LNCaP clone FGC (cell line): Measurements from ENCODE around the gene PPP2R5C.

ENCODE experiments used
- DNase-seq: peaks from one replicate; pipeline ENCODE4 v3.0.0-alpha.2; 2011; ENCODE audit warnings: low read depth
- H3K4me3 ChIP-seq: 2 replicates; pipeline ENCODE4 v1.5.1; 2011; ENCODE audit warnings: mild to moderate bottlenecking, low read depth, low read length, control low read depth
- CTCF ChIP-seq: IDR thresholded peaks from 2 replicates; pipeline ENCODE4 v1.5.1; 2012; ENCODE audit warnings: mild to moderate bottlenecking; ENCODE audit not compliant: control insufficient read depth, insufficient read depth; ENCODE audit errors: extremely low read depth

Gene PPP2R5C

DNA sequence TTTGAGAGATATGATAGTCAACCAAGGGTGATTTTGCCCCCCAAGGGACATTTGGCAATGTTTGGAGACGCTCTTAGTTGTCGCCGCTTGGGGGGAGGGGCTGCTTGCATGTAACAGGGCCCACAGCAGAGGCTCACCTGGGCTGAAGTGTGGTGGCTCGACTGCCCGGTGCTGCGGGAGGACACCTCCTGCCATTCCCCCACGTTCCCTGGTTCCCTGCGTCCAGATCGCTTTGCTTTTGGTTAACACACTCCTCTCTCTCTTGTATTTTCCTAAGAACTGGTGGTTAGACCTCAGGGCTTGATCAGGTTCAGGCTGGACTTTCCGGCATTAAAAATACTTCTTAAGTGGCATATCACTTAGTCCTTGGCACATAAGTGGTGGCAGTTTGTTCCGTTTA lies 18.9 kb downstream of the PPP2R5C start:
- DNase-seq = no peak
- TF ChIP-seq CTCF = no peak
- H3K4me3 ChIP-seq = no peak overlapping the region

DNA sequence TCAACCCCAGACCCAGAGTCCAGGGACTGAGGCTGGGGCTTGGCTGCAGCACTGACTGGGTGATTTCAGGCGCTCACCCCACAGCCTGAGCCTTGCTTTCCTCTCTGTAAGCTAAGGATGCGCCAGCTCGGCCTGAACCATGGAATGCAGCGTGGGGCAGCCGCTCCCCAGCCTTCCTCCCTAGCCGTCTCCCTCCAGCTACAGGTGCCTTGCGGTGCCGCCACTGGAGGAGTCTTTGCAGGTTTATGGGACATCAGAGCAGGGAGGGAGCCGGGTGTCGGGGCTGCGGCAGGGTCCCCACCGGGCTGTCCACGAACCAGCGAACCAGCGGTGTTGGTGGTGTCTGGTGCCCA lies 19.4 kb downstream of the PPP2R5C start:
- H3K4me3 ChIP-seq = no peak overlapping the region
- DNase-seq = no peak
- no peak for TF ChIP-seq CTCF

DNA sequence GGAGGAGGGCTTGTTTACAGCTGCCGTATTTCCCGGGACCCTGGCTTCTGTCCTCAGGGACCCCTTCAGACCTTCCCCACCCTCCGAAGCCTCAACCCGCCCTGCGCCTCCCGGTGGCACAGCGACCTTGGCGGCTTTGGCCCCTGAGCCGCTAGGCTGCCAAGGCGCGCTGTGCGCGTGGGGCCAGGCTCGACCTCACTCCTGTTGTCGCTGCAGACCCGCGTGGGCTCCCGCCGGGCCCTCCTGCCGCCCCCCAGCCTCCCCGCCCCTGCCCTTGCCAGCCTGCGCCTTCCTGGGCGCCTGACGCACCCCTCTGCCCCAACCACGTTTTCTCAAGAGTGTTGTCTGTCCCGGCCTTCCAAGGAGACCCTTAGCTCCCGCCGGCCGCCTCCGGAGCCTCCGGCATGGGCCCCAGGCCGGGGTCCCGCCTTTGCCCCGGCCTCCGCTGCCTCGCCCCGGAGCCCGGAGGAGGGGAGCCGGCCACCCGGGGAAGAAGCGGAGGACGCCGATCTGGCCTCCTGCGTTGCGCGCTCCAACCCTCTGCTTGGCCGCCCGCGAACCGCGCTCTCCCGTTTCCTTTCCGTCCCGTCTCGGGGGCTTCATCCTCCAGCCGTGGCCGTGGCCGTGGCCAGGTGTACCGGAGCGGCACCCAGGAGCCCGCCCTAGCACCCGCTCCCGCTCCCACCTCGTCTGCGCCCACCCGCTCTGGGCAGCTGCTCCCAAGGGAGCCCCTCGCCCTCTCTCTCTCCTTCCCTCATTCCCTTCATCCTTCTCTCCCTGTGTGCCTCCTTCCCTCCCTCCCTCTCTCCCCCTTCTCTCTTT lies 19.9 kb downstream of the PPP2R5C start:
- no peak overlapping the region for H3K4me3 ChIP-seq
- no peak for TF ChIP-seq CTCF
- DNase-seq = no peak

DNA sequence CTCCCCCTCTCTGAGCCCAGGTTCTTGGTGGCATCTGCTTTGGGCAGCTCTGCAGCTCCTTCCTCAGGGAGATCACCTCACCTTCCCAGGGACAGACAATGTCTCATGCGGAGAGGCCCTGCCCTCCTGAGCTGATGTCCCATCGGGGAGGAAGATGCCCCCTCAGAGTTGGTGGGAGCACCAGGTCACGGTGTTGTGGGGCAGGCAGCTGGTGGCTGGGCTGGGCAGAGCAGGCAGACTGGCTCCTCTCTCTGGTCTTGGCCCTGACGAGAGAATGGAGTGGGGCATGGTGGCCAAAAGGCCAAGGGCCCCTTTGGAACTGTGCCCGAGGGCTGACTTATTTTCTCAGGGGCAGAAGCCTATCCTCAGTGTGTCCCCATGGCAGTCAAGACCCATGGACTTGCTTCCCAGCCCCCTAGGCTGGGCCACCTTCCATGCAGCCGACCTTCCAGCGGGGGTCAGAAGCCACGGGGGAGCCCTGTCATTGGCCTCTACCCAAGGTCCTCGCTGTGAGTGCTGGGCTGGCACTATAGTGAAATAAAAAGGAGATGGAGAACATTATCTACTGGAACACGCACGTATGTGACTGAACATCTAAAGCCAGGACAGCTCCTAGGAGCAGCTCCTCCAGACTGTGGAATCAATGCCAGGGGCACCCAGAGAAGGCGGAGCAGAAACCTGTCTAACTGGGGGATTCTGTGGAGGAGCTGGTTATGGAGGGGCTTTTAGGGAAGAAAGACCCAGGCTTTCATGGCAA lies 21.9 kb downstream of the PPP2R5C start:
- TF ChIP-seq CTCF = no peak
- DNase-seq = no peak
- H3K4me3 ChIP-seq = no peak overlapping the region

DNA sequence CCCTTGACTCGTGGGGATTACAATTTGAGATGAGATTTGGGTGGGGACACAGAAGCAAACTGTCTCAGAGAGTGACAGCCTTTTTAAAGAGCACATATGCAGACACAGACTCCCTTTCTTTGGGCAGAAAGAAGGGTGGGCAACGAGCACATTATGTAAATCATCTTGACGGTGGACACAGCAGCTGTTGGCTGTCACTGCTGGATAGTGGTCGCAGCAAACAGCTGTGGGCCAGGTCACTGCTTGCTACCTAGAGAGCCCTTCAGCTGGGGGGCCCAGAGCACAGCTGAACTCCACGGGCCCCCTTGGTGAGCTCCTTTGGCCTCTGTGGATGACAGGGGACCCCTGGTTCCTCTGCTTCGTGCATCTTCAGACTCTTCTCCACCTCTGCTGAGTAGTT lies 23.1 kb downstream of the PPP2R5C start:
- no peak for TF ChIP-seq CTCF

DNA sequence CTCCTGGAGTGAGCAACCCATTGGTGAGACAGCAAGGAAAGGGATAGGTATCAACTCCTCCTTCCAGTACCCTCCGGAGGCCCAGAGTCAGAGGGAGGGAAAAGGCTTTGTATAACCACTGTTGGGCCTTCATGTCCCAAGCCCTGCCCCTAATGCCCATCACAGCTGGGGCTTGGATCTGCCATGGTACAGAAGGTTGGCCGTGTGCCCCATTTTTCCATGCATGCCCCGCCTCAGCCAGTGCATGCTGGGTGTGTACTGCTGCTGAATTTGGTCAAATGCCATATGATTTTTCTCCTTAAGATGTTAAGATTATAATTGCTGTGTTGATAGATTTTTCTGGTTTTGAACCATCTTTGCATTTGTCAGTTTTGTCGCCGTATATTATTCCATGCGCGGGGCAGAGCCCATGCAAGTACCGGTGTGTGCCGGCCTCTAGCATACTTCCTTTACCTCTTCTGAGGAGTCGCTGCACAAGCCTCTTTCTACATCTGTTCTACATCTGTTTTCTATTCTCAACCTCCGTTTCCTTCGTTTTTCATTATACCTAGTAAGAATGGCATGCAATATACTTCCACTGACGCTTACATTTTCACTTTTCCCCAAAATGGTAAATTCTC lies 26.6 kb downstream of the PPP2R5C start:
- DNase-seq = no peak
- no peak for TF ChIP-seq CTCF
- H3K4me3 ChIP-seq = no peak overlapping the region

More for the DNA sequence above, 23.1 kb downstream of the PPP2R5C start:
- DNase-seq = no peak
- H3K4me3 ChIP-seq = no peak overlapping the region
